ENCODE data around the gene ADGB.
"Not testable (repeated sequence)": the region's sequence is repeated elsewhere in the genome, so short reads cannot be mapped to it uniquely, and the experiment has no call there.

ADGB gene

GRCh38 chr6:146795479-146796133 is 196.8 kb downstream of the ADGB start:
- no peak for DNase-seq (ENCODE audit: insufficient read length, low spot score)
- no peak for FAIRE-seq
- TF ChIP-seq CTCF (IDR thresholded peaks at IDR 0.05; ENCODE audit: insufficient read depth, missing control alignments): no peak

- not testable (repeated sequence) for FAIRE-seq; DNase-seq (ENCODE audit: insufficient read length, low spot score)
Measured at GRCh38 chr6:146803167-146803566, 204.4 kb downstream of the ADGB start.

GRCh38 chr6:146803601-146804000 is 204.8 kb downstream of the ADGB start:
- DNase-seq (ENCODE audit: insufficient read length, low spot score): no peak
- no peak for FAIRE-seq
- no peak for TF ChIP-seq CTCF (IDR thresholded peaks at IDR 0.05; ENCODE audit: insufficient read depth, missing control alignments)

GRCh38 chr6:146805546-146806325 is 207.0 kb downstream of the ADGB start:
- FAIRE-seq (no peak), DNase-seq (ENCODE audit: insufficient read length, low spot score) (no peak)
- TF ChIP-seq CTCF (IDR thresholded peaks at IDR 0.05; ENCODE audit: insufficient read depth, missing control alignments): no peak

GRCh38 chr6:146809014-146809413 is 210.2 kb downstream of the ADGB start:
- DNase-seq (ENCODE audit: insufficient read length, low spot score); FAIRE-seq: not testable (repeated sequence)

- FAIRE-seq; DNase-seq (ENCODE audit: insufficient read length, low spot score): not testable (repeated sequence)
Measured at GRCh38 chr6:146812811-146813321, 214.1 kb downstream of the ADGB start.

GRCh38 chr6:146813554-146813953 is 214.8 kb downstream of the ADGB start:
- TF ChIP-seq CTCF (IDR thresholded peaks at IDR 0.05; ENCODE audit: insufficient read depth, missing control alignments): no peak
- FAIRE-seq (no peak), DNase-seq (ENCODE audit: insufficient read length, low spot score) (no peak)

- DNase-seq (ENCODE audit: insufficient read length, low spot score): no peak
- TF ChIP-seq CTCF (IDR thresholded peaks at IDR 0.05; ENCODE audit: insufficient read depth, missing control alignments): no peak
- no peak for FAIRE-seq
Measured at GRCh38 chr6:146814148-146814750, 215.5 kb downstream of the ADGB start.

GRCh38 chr6:146815511-146816462 is 217.0 kb downstream of the ADGB start:
- not testable (repeated sequence) for FAIRE-seq; DNase-seq (ENCODE audit: insufficient read length, low spot score)
